GM12875 (cell line): ENCODE data around the gene IFI30.

ENCODE experiments used
- H3K4me3 ChIP-seq: one replicate; pipeline ENCODE4 v1.5.1; 2011; ENCODE audit warnings: low read depth, low read length, control low read depth
- TF ChIP-seq, protein P1 (sequence below): IDR thresholded peaks from 2 replicates; pipeline ENCODE4 v1.5.1; 2011; ENCODE audit warnings: low read depth, mild to moderate bottlenecking, control low read depth, inconsistent platforms, low read length, moderate library complexity, borderline replicate concordance; ENCODE audit not compliant: insufficient read depth

IFI30 gene

DNA sequence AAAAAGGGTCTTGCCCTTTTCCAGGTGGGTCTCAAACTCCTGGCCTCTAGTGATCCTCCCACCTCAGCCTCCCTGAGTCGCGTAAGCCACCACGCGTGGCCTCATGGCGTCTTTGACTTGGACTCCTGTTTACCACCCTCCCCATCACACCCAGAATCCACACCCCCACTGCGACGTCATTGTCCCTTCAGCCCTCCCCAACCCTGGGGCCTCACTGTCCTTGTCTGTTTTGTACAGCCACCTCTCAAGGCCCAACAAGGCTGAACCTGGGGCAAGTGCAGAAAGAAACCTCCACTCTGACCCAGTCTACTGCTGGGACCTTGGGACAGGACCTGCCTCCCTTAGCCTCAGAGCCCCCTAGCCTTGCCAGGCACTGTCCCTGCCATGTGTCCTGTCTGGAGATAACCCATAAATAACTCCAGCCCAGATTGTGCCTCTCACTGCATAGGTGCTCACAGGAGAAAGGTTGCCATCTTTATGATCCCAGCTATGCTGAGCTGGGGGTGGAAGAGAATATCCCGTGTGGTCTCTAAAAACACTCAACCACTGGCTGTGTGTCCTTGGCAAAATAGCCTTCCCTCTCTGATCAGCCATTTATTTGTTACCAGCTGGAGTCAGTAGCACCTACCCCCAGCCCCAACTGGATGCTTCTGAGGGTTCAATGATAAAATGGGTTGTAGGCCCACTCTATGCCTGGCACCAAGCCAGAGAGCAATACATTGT, 1.8 kb upstream of the IFI30 start:
- TF ChIP-seq, protein P1, sequence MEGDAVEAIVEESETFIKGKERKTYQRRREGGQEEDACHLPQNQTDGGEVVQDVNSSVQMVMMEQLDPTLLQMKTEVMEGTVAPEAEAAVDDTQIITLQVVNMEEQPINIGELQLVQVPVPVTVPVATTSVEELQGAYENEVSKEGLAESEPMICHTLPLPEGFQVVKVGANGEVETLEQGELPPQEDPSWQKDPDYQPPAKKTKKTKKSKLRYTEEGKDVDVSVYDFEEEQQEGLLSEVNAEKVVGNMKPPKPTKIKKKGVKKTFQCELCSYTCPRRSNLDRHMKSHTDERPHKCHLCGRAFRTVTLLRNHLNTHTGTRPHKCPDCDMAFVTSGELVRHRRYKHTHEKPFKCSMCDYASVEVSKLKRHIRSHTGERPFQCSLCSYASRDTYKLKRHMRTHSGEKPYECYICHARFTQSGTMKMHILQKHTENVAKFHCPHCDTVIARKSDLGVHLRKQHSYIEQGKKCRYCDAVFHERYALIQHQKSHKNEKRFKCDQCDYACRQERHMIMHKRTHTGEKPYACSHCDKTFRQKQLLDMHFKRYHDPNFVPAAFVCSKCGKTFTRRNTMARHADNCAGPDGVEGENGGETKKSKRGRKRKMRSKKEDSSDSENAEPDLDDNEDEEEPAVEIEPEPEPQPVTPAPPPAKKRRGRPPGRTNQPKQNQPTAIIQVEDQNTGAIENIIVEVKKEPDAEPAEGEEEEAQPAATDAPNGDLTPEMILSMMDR, result no peak
- H3K4me3 ChIP-seq, result no peak overlapping the region

DNA sequence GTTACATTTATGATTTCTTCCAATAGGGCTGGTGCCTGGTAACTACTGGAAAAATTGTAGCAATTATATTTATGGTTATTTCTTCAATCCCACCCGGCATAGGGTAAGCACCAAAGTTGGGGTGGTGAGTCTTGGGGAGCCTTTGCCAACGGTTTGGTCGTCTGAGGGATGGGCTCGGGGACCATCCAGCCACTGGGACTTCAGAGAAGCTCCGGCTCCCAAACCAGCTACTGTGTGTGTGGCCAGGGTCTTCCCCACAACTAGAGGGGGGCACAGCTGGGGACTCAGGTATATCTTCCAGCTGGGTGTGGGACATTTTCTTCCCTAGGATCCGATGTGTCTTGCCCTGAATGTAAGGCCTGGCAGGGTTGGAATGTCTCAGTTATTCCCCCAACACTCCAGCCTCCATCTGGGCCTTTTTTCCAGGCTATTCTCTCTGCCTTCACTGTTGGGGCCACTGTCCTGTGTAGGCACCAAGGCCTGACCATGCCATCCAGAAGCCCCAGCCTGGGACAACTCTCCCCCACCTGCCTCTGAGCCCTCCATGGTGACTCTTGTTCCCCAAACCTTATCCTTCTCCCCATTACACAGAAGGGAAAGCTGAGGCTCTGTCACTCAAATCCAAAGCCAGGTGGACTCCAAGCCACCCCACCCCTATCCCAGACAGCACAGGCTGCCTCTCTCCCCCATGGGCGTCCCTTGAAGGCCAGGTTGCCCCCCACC, 1.1 kb upstream of the IFI30 start:
- TF ChIP-seq, protein P1, result no peak
- no peak overlapping the region for H3K4me3 ChIP-seq

DNA sequence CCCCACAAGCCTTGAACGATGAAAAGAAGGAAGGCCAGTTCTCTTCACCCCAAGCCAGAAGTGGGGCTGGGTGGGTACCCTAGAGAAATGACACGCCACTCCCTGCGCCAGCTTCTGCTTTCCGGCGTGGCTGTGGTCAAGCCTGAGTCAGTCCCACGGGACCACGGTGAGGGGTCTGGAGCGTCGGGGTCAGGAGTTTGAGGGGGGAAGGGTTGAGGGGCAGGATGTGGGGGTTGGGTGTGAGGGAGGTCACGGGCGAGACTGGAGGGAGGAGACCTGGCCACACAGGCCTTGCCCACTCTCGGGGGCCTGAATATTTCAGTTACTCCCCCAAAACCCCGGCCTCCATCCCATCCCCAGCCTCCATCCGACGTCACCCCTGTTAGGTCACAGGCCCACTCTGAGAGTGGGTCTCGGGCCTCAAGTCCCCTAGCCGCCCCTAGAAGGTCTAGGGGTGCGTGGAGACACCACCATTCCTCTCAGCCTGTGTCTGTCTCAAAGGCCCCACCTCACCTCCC, 500 bp upstream of the IFI30 start:
- TF ChIP-seq, protein P1, result no peak
- H3K4me3 ChIP-seq, result peak overlapping the region; percentile 68

DNA sequence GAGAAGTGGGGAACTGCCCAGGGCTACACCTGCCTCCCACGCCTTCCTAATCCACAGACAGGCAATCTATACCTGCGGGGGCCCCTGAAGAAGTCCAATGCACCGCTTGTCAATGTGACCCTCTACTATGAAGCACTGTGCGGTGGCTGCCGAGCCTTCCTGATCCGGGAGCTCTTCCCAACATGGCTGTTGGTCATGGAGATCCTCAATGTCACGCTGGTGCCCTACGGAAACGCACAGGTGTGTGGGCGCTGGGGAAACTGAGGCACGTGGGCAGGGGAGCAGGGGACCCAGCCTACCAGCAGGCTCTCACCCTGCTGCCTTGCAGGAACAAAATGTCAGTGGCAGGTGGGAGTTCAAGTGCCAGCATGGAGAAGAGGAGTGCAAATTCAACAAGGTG, 1.4 kb downstream of the IFI30 start:
- peak overlapping the region; percentile 68 for H3K4me3 ChIP-seq
- TF ChIP-seq, protein P1, result no peak

DNA sequence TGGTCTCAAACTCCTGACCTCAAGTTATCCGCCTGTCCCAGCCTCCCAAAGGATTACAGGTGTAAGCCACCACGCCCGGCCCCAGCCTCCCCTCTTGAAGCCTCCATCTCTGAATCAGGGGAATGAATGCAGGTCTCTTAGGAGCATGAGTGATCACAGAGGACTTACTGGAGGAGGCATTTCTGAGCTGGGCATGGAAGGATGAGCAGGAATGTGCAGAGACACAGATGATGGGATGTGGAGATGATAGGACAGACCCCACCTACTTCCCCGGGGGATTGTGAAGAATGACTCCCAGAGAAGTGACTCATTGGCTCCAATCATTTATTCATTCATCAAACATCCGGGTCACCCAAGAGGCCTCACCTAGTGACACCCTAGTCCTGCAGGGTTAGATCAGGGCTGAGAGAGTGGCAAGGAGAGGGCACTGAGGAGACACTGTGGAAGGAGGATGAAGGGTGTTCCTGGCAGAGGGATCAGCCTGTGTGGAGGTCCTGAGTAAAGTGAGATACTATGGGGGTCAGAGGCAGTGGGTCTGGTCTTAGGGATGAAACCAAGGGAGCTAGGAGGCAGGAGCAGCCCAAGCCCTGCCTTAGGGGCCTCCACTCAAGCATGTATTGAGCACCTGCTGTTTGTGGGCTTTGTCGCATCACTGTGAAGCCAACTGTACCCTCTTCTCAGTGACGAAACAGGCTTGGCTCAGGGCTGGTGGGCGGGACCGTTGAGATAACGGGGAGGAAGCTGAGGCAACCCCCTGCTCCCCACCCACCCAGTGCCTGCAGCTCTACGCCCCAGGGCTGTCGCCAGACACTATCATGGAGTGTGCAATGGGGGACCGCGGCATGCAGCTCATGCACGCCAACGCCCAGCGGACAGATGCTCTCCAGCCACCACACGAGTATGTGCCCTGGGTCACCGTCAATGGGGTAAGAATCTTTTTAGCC, 3.0 kb downstream of the IFI30 start:
- no peak overlapping the region for H3K4me3 ChIP-seq
- TF ChIP-seq, protein P1, result no peak

DNA sequence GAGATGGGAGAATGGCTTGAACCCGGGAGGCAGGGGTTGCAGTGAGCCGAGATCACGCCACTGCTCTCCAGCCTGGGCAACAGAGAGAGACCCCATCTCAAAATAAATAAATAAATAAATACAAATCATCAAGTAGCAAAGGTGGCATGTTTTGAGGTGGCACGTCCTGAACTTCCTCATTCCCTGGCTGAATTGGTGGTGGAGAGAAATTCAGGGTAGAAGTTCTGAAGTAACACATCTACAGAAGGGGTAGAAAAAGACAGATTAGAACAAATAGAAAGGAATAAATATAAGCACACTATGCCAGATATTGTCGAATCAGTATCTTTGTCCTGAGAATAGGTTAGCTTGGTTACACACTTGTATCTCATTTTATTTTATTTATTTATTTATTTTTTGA, 6.3 kb downstream of the IFI30 start:
- no peak overlapping the region for H3K4me3 ChIP-seq
- TF ChIP-seq, protein P1, result no peak
